ENCODE results near the gene LRRC3C.

GRCh38 chr17:39919087-39919683 is 8.3 kb upstream of the LRRC3C start:
- TF ChIP-seq CTCF (IDR thresholded peaks at IDR 0.05) (no peak), POLR2AphosphoS5 (IDR thresholded peaks at IDR 0.05) (no peak), POLR2A (IDR thresholded peaks at IDR 0.05) (no peak)
